HepG2 (cell line): Measurements from ENCODE around the gene LZTS2. TPM values are rescaled to one million over a fixed set of nuclear protein-coding genes. Genes with fewer than 3 reads are reported as not detected.

ENCODE experiments used
- ATAC-seq: fragments of 200-7000 bp; cut with Tn5 transposase; 3 replicates; pipeline ENCODE4 v1.9.1; 2020; ENCODE audit warnings: mild to moderate bottlenecking, moderate library complexity
- BruUV-seq: library from RNA; stranded (reverse); fragments of 400-500 nt; replicated peaks from 2 replicates; lab custom pipeline; 2021; lab: Mats Ljungman, UMichigan
- CTCF ChIA-PET: fragments of 300-600 bp; formaldehyde crosslinking; extraction: SDS; loops from one replicate; lab custom pipeline; 2021; ENCODE audit warnings: low total read pairs, inconsistent platforms, low intra/inter-chr PET ratio; lab: Yijun Ruan, JAX
- POLR2A ChIA-PET: fragments of 350-600 bp; sonication (Branson Sonifier 250); formaldehyde crosslinking; loops from one replicate; lab custom pipeline; 2020; ENCODE audit warnings: antibody characterized with exemption, inconsistent platforms; lab: Yijun Ruan, JAX
- DNase-seq: peaks from one replicate; pipeline ENCODE4 v3.0.0-alpha.2; 2015; ENCODE audit warnings: low spot score
- FAIRE-seq: peaks from 3 replicates; lab custom pipeline; 2011; peaks lifted over from hg19 to GRCh38; lab: Jason Lieb, UNC
- H2AFZ ChIP-seq: one replicate; pipeline ENCODE4 v1.6.1; 2011; ENCODE audit warnings: low read length, inconsistent platforms
- H3K27ac ChIP-seq: fragments of 300-600 bp; 3 replicates; pipeline ENCODE4 v1.8.0; 2011; ENCODE audit warnings: mixed run types, mild to moderate bottlenecking, mixed read lengths, low read length, inconsistent platforms; ENCODE audit not compliant: insufficient read depth; ENCODE audit errors: extremely low read length
- H3K27me3 ChIP-seq, 2 experiments: fragments of 200-600 bp in 1 of 2; 2 replicates in 1 of 2; 3 replicates in 1 of 2; pipeline versions ENCODE4 v1.6.0 to v1.8.0; 2011; ENCODE audit warnings: low read length in 2 of 2, mild to moderate bottlenecking in 2 of 2, moderate library complexity in 2 of 2, inconsistent platforms in 1 of 2; ENCODE audit not compliant: insufficient read depth in 2 of 2, control insufficient read depth in 1 of 2
- H3K36me3 ChIP-seq, 2 experiments: fragments of 200-600 bp in 1 of 2; replicated peaks in 1 of 2; 2 replicates in 1 of 2; 3 replicates in 1 of 2; pipeline versions ENCODE4 v1.5.1 to v1.8.0; 2011; ENCODE audit warnings: low read length in 2 of 2, inconsistent platforms in 1 of 2; ENCODE audit not compliant: insufficient read depth in 2 of 2, control insufficient read depth in 1 of 2
- H3K4me1 ChIP-seq: 2 replicates; pipeline ENCODE4 v1.5.1; 2012; ENCODE audit warnings: low read length, inconsistent platforms; ENCODE audit not compliant: insufficient read depth
- H3K4me2 ChIP-seq: 2 replicates; pipeline ENCODE4 v1.6.0; 2011; ENCODE audit warnings: low read depth, low read length, inconsistent platforms
- H3K4me3 ChIP-seq, 3 experiments: fragments of 200-600 bp in 1 of 3; sonication (generic), shearing (Covaris generic) in 1 of 3; replicated peaks in 1 of 3; 2 replicates each; pipeline ENCODE4 v1.5.1; 2011 to 2016; ENCODE audit warnings: low read length in 3 of 3, inconsistent platforms in 2 of 3, low read depth in 2 of 3, mild to moderate bottlenecking in 2 of 3, control low read depth in 1 of 3, mixed read lengths in 1 of 3; ENCODE audit not compliant: insufficient read depth in 1 of 3
- H3K79me2 ChIP-seq: one replicate; pipeline ENCODE4 v1.6.1; 2011; ENCODE audit warnings: low read length, inconsistent platforms; ENCODE audit not compliant: insufficient read depth
- H3K9ac ChIP-seq: 2 replicates; pipeline ENCODE4 v1.6.0; 2011; ENCODE audit warnings: mild to moderate bottlenecking, low read depth, low read length, inconsistent platforms; ENCODE audit not compliant: insufficient read depth
- H3K9me3 ChIP-seq: 2 replicates; pipeline ENCODE4 v1.5.1; 2012; ENCODE audit warnings: mild to moderate bottlenecking, low read length
- H4K20me1 ChIP-seq: 2 replicates; pipeline ENCODE4 v1.6.0; 2011; ENCODE audit warnings: inconsistent platforms, mild to moderate bottlenecking, low read length, moderate library complexity; ENCODE audit not compliant: insufficient read depth
- DZIP1 ChIP-seq: sonication (generic); formaldehyde crosslinking; IDR thresholded peaks from 2 replicates; pipeline ENCODE4 v1.5.0; 2020; ENCODE audit warnings: mild to moderate bottlenecking, missing genetic modification reagents
- HNF1A ChIP-seq, 2 experiments: sonication (generic) in 1 of 2; formaldehyde crosslinking in 1 of 2; IDR thresholded peaks; 2 replicates each; pipeline versions ENCODE4 v1.4.0 to v1.6.1; 2016 to 2020; ENCODE audit warnings: borderline replicate concordance in 1 of 2, low read depth in 1 of 2, mild to moderate bottlenecking in 1 of 2, missing genetic modification reagents in 1 of 2
- MIXL1 ChIP-seq: IDR thresholded peaks from 2 replicates; pipeline ENCODE4 v1.6.1; 2016
- PLRG1 ChIP-seq: fragments of 450-650 bp; conservative IDR thresholded peaks from 2 replicates; pipeline ENCODE4 v1.6.1; 2016
- POLR2AphosphoS5 ChIP-seq: IDR thresholded peaks from 2 replicates; pipeline ENCODE4 v1.6.1; 2012; ENCODE audit warnings: low read depth, low read length
- SRF ChIP-seq: IDR thresholded peaks from 2 replicates; pipeline ENCODE4 v1.6.1; 2011; ENCODE audit warnings: mild to moderate bottlenecking, low read depth, low read length, moderate library complexity
- THAP11 ChIP-seq: IDR thresholded peaks from 2 replicates; pipeline ENCODE4 v1.6.1; 2016; ENCODE audit warnings: missing biosample characterization, missing genetic modification reagents
- TIGD3 ChIP-seq: sonication (generic); formaldehyde crosslinking; IDR thresholded peaks from 2 replicates; pipeline ENCODE4 v1.5.1; 2020; ENCODE audit warnings: mild to moderate bottlenecking, missing genetic modification reagents, borderline replicate concordance
- YEATS2 ChIP-seq: sonication (generic); formaldehyde crosslinking; IDR thresholded peaks from 2 replicates; pipeline ENCODE4 v1.4.0; 2020; ENCODE audit warnings: missing genetic modification reagents, borderline replicate concordance
- ZNF547 ChIP-seq: sonication (generic); formaldehyde crosslinking; IDR thresholded peaks from 2 replicates; pipeline ENCODE4 v1.5.1; 2020; ENCODE audit warnings: mild to moderate bottlenecking, missing genetic modification reagents
- ZNF558 ChIP-seq: sonication (generic); formaldehyde crosslinking; IDR thresholded peaks from 2 replicates; pipeline ENCODE4 v1.9.0; 2022; ENCODE audit warnings: mild to moderate bottlenecking, missing genetic modification reagents, borderline replicate concordance
- ZNF569 ChIP-seq: sonication (generic); formaldehyde crosslinking; IDR thresholded peaks from 2 replicates; pipeline ENCODE4 v1.5.0; 2020; ENCODE audit warnings: mild to moderate bottlenecking, missing genetic modification reagents, moderate library complexity, borderline replicate concordance
- WGBS: methylation state at CpG from one replicate; pipeline ENCODE4 v1.1.6; 2017; ENCODE audit warnings: low lambda C conversion rate; 5-methylcytosine and 5-hydroxymethylcytosine counted together
- in situ Hi-C: cut with HindIII; loops from 2 replicates; pipeline ENCODE4 v1.10.0; 2017; ENCODE audit warnings: low pct_unique_long_range_greater_than_20kb; ENCODE audit not compliant: extremely low pct_ligation_motif_present
- intact Hi-C: fragments of 100-400 bp; cut with micrococcal nuclease; formaldehyde crosslinking; loops from one replicate; pipeline ENCODE4 v1.10.0; 2022; ENCODE audit not compliant: unreplicated experiment
- polyA plus RNA-seq, 8 experiments: library from polyadenylated mRNA; depleted of rRNA in 3 of 8; stranded (reverse) in 7 of 8; unstranded in 1 of 8; fragments of >200 nt; fragmentation: Illumina TruSeq in 4 of 8; extraction: Trizol in 4 of 8; gene quantifications; 2 replicates each; pipeline versions ENCODE4 v1.2.1 to v1.2.3, GENCODE V29; 2011 to 2016; ENCODE audit warnings: low read depth in 4 of 8, missing spikeins in 1 of 8, mixed read lengths in 1 of 8; ENCODE audit not compliant: insufficient read depth in 1 of 8
- total RNA-seq, 5 experiments: library from RNA; depleted of rRNA; stranded (reverse); fragments of >200 nt; fragmentation: Illumina TruSeq; extraction: Trizol; gene quantifications; 2 replicates each; pipeline ENCODE4 v1.2.3, GENCODE V29; 2016; ENCODE audit warnings: low read depth in 1 of 5

LZTS2 gene
- total and polyA plus RNA-seq, 2 of the 13 experiments (the other 11 are each of a cell fraction or from before 2014, with no cell fraction given), result 43.6 to 65.6 TPM

GRCh38 chr10:100998991-100999741 lies 442 bp upstream of the LZTS2 start:
- H3K27ac ChIP-seq, result peak overlapping the region; percentile 89
- POLR2A ChIA-PET, result interaction anchor here (0.7 to 23.0 kb wide), 7 partner anchors 10 to 123 kb away, joined by 3 to 277 read pairs (median 54); partner anchors contain the start of genes KAZALD1, MRPL43, PDZD7 and SEMA4G
- peak overlapping the region; percentile 95 for H3K9ac ChIP-seq
- no peak overlapping the region for H2AFZ ChIP-seq
- H3K4me3 ChIP-seq, result peak overlapping the region; percentile 71 to 99 (median 91)
- ATAC-seq (peak; percentile 35), DNase-seq (peak; percentile 45), FAIRE-seq (no peak)
- TSS peak; percentile 91 for BruUV-seq
- CTCF ChIA-PET, result interaction anchor here (8.5 kb wide), 1 partner anchor 13 kb away, joined by 240 read pairs; no protein-coding TSS in a partner anchor
- peaks cover 32% of the 10 kb centered on the region for H3K4me1 ChIP-seq
- peaks cover 32% of the 10 kb centered on the region for H3K79me2 ChIP-seq
- in situ Hi-C loops (no loop called here), intact Hi-C loops (loop anchor here (1.0 kb wide), 1 partner anchor 13 kb away; no protein-coding TSS in a partner anchor)
- H4K20me1 ChIP-seq, result no peaks in the 10 kb centered on the region; the same call in 1 of the 2 replicates
- H3K27me3 ChIP-seq, result no peaks in the 10 kb centered on the region; a peak in 1 of 5 replicates
- H3K4me2 ChIP-seq, result peak overlapping the region; percentile 98
- H3K36me3 ChIP-seq, result peaks cover 8 to 20% of the 10 kb centered on the region in 2 experiments; a peak in 4 of 5 replicates
- no peaks in the 10 kb centered on the region for H3K9me3 ChIP-seq
- 0% methylated on average over 8 of the region's 83 CpGs for WGBS
- TF ChIP-seq YEATS2 (CRISPR knock-in tag), result no peak
- TF ChIP-seq ZNF569 (CRISPR knock-in tag), result no peak
- TF ChIP-seq DZIP1 (CRISPR knock-in tag), result peak; percentile 49; the same call in 1 of the 2 replicates
- no peak for TF ChIP-seq HNF1A (IDR thresholded peaks at IDR 0.05; ENCODE audit: low read depth)
- TF ChIP-seq HNF1A (CRISPR knock-in tag; IDR thresholded peaks at IDR 0.05; ENCODE audit: borderline replicate concordance), result peak; percentile 68
- TF ChIP-seq MIXL1 (CRISPR knock-in tag), result no peak; the same call in 1 of the 2 replicates
- TF ChIP-seq ZNF547, result no peak
- 0 out of 2 replicates have a peak, but pooled peaks have one; percentile 31 for TF ChIP-seq THAP11
- TF ChIP-seq SRF, result no peak
- no peak for TF ChIP-seq TIGD3 (CRISPR knock-in tag)
- TF ChIP-seq ZNF558 (CRISPR knock-in tag), result no peak
- no peak for TF ChIP-seq PLRG1
- TF ChIP-seq POLR2AphosphoS5, result peak; percentile 68
